Erythroblast (primary cell): ENCODE data around the gene OBP2B.

ENCODE experiments used
- GATA1 ChIP-seq: IDR thresholded peaks from 2 replicates; pipeline ENCODE4 v1.6.1; 2011; ENCODE audit warnings: low read depth, mild to moderate bottlenecking, control low read depth, low read length, moderate library complexity
- POLR2A ChIP-seq: IDR thresholded peaks from 2 replicates; pipeline ENCODE4 v1.6.1; 2011; ENCODE audit warnings: mild to moderate bottlenecking, low read length

DNA sequence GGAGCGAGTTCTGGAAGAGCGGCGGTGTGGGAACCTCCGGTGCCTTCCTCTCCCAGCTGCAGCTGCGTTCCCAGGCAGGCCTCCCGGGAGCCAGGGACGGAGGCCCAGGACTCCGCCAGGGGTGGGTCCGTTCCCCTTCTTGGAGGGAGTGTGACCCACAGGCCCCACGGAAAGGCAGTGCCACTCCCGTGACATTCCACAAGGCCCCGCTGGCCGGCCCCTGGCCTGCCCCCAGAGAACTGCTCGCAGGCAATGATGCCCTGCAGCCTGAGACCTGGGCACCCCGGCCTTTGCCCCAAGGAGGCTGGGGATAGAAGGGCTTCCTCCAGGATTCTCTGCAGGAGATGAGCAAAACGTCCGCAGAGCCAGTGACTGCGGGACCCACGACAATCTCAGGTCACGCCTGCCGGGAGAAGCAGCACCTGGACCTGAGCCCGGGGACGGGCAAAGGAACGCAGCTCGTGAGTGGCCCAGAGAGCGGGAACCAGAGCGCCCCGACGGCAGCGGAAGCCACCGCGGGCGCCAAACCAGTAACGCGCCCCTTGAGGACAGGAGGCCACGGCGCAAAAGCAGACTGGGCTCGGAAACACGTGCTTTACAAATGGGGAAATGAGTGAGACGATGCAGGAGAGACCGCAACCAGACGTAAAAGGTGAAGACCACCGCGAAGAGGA lies 9.3 kb downstream of the OBP2B start:
- TF ChIP-seq POLR2A (no peak), GATA1 (no peak)
